ENCODE data around the gene NT5C2.
"Not testable (repeated sequence)": the region's sequence is repeated elsewhere in the genome, so short reads cannot be mapped to it uniquely, and the experiment has no call there.

NT5C2 gene

GRCh38 chr10:103171278-103171677 lies 21.8 kb downstream of the NT5C2 start:
- Histone ChIP-seq H3K4me1 (ENCODE audit: control insufficient read depth in 1 of 2, insufficient read depth in 2 of 2, low read length in 2 of 2) (no peaks in the 10 kb centered on the region), H3K27me3 (ENCODE audit: control insufficient read depth in 1 of 2, insufficient read depth in 2 of 2, low read length in 2 of 2) (no peaks in the 10 kb centered on the region), H3K9me3 (ENCODE audit: control insufficient read depth in 1 of 2, low read length in 2 of 2) (no peaks in the 10 kb centered on the region), H3K36me3 (ENCODE audit: control insufficient read depth in 1 of 2, insufficient read depth in 2 of 2, low read length in 2 of 2) (peaks cover 11 to 41% of the 10 kb centered on the region in 2 donors), H3K4me3 (ENCODE audit: low read depth in 1 of 2, low read length in 2 of 2) (no peak overlapping the region), H3K27ac (ENCODE audit: low read depth, low read length) (no peak overlapping the region), H3K9ac (ENCODE audit: low read depth in 1 of 2, low read length in 2 of 2) (no peak overlapping the region)

GRCh38 chr10:103168438-103168837 lies 24.6 kb downstream of the NT5C2 start:
- Histone ChIP-seq H3K9ac (ENCODE audit: low read depth in 1 of 2, low read length in 2 of 2) (no peak overlapping the region), H3K27ac (ENCODE audit: low read depth, low read length) (no peak overlapping the region), H3K36me3 (ENCODE audit: control insufficient read depth in 1 of 2, insufficient read depth in 2 of 2, low read length in 2 of 2) (peaks cover 8 to 27% of the 10 kb centered on the region in 2 donors), H3K4me1 (ENCODE audit: control insufficient read depth in 1 of 2, insufficient read depth in 2 of 2, low read length in 2 of 2) (no peaks in the 10 kb centered on the region), H3K4me3 (ENCODE audit: low read depth in 1 of 2, low read length in 2 of 2) (no peak overlapping the region), H3K9me3 (ENCODE audit: control insufficient read depth in 1 of 2, low read length in 2 of 2) (no peaks in the 10 kb centered on the region), H3K27me3 (ENCODE audit: control insufficient read depth in 1 of 2, insufficient read depth in 2 of 2, low read length in 2 of 2) (no peaks in the 10 kb centered on the region)

DNA sequence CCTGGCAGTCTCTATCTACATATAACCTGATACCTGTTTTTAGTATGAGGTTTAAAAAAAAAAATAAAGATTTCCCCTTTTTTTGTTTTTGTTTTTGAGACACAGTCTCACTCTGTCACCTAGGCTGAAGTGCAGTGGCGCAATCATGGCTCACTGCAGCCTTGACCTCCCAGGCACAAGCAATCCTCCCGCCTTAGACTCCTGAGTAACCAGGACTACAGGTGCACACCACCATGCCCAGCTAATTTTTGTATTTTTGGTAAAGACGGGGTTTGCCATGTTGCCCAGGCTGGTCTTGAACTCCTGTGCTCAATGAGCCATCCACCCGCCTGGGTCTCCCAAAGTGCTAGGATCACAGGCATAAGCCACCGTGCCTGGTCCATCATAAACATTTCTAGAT lies 25.5 kb downstream of the NT5C2 start:
- H3K27ac ChIP-seq (ENCODE audit: low read depth, low read length); H3K27me3 ChIP-seq (ENCODE audit: control insufficient read depth in 1 of 2, insufficient read depth in 2 of 2, low read length in 2 of 2); H3K9me3 ChIP-seq (ENCODE audit: control insufficient read depth in 1 of 2, low read length in 2 of 2); H3K9ac ChIP-seq (ENCODE audit: low read depth in 1 of 2, low read length in 2 of 2); H3K4me1 ChIP-seq (ENCODE audit: control insufficient read depth in 1 of 2, insufficient read depth in 2 of 2, low read length in 2 of 2); H3K4me3 ChIP-seq (ENCODE audit: low read depth in 1 of 2, low read length in 2 of 2): not testable (repeated sequence)
- peaks cover 3 to 19% of the 10 kb centered on the region in 2 donors for H3K36me3 ChIP-seq (ENCODE audit: control insufficient read depth in 1 of 2, insufficient read depth in 2 of 2, low read length in 2 of 2)

DNA sequence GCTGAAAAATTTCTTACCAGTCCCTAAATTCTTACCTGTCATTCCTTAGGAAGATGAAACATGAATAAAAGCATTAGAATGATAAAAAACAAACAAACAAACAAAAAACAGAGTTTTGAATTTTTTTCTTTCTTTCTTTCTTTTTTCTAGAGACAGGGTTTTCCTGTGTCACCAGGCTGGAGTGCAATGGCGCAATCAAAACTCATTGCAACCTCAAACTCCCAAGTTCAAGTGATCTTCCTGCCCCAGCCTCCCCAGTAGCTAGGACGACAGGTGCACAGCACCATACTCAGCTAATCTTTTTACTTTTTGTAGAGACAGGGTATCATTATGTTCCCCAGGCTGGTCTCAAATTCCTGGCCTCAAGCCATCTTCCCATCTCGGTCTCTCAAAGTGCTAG lies 26.5 kb downstream of the NT5C2 start:
- H3K9me3 ChIP-seq (ENCODE audit: control insufficient read depth in 1 of 2, low read length in 2 of 2) = no peaks in the 10 kb centered on the region
- H3K9ac ChIP-seq (ENCODE audit: low read depth in 1 of 2, low read length in 2 of 2) = no peak overlapping the region
- peaks cover 3 to 19% of the 10 kb centered on the region in 2 donors for H3K36me3 ChIP-seq (ENCODE audit: control insufficient read depth in 1 of 2, insufficient read depth in 2 of 2, low read length in 2 of 2)
- no peak overlapping the region for H3K27ac ChIP-seq (ENCODE audit: low read depth, low read length)
- H3K4me1 ChIP-seq (ENCODE audit: control insufficient read depth in 1 of 2, insufficient read depth in 2 of 2, low read length in 2 of 2) = no peaks in the 10 kb centered on the region
- no peaks in the 10 kb centered on the region for H3K27me3 ChIP-seq (ENCODE audit: control insufficient read depth in 1 of 2, insufficient read depth in 2 of 2, low read length in 2 of 2)
- H3K4me3 ChIP-seq (ENCODE audit: low read depth in 1 of 2, low read length in 2 of 2) = no peak overlapping the region

DNA sequence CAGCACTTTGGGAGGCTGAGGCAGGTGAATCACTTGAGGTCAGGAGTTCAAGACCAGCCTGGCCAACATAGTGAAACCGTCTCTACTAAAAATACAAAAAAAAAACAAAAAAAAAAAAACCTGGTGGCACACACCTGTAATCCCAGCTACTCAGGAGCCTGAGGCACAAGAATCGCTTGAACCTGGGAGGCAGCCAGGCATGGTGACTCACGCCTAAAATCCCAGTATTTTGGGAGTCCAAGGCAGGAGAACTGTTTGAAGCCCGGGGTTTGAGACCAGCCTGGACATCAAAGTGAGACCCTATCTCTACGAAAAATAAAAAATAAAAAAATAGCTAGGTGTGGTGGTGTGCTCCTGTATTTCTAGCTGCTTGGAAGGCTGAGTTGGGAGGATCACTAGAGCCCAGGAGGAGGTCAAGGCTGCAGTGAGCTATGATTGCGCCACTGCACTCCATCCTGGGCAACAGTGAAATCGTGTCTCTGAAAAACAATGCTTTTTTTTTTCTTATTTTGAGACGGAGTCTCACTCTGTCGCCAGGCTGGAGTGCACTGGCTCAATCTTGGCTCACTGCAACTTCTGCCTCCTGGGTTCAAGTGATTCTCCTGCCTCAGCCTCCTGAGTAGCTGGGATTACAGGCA lies 29.2 kb downstream of the NT5C2 start:
- not testable (repeated sequence) for H3K27ac ChIP-seq (ENCODE audit: low read depth, low read length); H3K4me1 ChIP-seq (ENCODE audit: control insufficient read depth in 1 of 2, insufficient read depth in 2 of 2, low read length in 2 of 2); H3K9me3 ChIP-seq (ENCODE audit: control insufficient read depth in 1 of 2, low read length in 2 of 2); H3K36me3 ChIP-seq (ENCODE audit: control insufficient read depth in 1 of 2, insufficient read depth in 2 of 2, low read length in 2 of 2); H3K9ac ChIP-seq (ENCODE audit: low read depth in 1 of 2, low read length in 2 of 2); H3K4me3 ChIP-seq (ENCODE audit: low read depth in 1 of 2, low read length in 2 of 2); H3K27me3 ChIP-seq (ENCODE audit: control insufficient read depth in 1 of 2, insufficient read depth in 2 of 2, low read length in 2 of 2)

DNA sequence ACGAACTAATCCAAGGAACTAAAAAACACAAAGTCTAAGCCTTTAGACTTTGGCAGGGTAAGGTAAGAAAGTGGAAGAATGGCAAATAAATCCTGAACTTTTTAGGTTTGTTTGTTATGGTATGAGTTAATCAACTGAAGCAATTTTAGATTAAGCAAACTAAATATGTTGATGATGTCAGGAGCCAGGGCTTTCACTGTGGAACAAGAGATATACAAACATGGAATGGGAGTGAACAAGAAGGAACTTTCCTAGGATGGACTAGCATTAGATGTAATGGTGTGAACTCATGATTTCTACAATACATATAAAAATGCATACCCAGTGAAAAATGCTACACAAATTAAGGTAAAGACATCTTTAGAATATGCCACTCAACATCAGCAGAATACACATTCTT lies 35.8 kb downstream of the NT5C2 start:
- H3K27ac ChIP-seq (ENCODE audit: low read depth, low read length) = no peak overlapping the region
- H3K36me3 ChIP-seq (ENCODE audit: control insufficient read depth in 1 of 2, insufficient read depth in 2 of 2, low read length in 2 of 2) = no peaks in the 10 kb centered on the region
- no peaks in the 10 kb centered on the region for H3K27me3 ChIP-seq (ENCODE audit: control insufficient read depth in 1 of 2, insufficient read depth in 2 of 2, low read length in 2 of 2)
- H3K9me3 ChIP-seq (ENCODE audit: control insufficient read depth in 1 of 2, low read length in 2 of 2) = no peaks in the 10 kb centered on the region
- no peak overlapping the region for H3K9ac ChIP-seq (ENCODE audit: low read depth in 1 of 2, low read length in 2 of 2)
- no peak overlapping the region for H3K4me3 ChIP-seq (ENCODE audit: low read depth in 1 of 2, low read length in 2 of 2)
- H3K4me1 ChIP-seq (ENCODE audit: control insufficient read depth in 1 of 2, insufficient read depth in 2 of 2, low read length in 2 of 2) = peaks cover 0 to 10% of the 10 kb centered on the region in 2 donors

GRCh38 chr10:103155471-103156085 lies 37.5 kb downstream of the NT5C2 start:
- Histone ChIP-seq H3K9ac (ENCODE audit: low read depth in 1 of 2, low read length in 2 of 2) (no peak overlapping the region), H3K27ac (ENCODE audit: low read depth, low read length) (no peak overlapping the region), H3K36me3 (ENCODE audit: control insufficient read depth in 1 of 2, insufficient read depth in 2 of 2, low read length in 2 of 2) (no peaks in the 10 kb centered on the region), H3K4me1 (ENCODE audit: control insufficient read depth in 1 of 2, insufficient read depth in 2 of 2, low read length in 2 of 2) (peaks cover 0 to 10% of the 10 kb centered on the region in 2 donors), H3K9me3 (ENCODE audit: control insufficient read depth in 1 of 2, low read length in 2 of 2) (no peaks in the 10 kb centered on the region), H3K4me3 (ENCODE audit: low read depth in 1 of 2, low read length in 2 of 2) (no peak overlapping the region), H3K27me3 (ENCODE audit: control insufficient read depth in 1 of 2, insufficient read depth in 2 of 2, low read length in 2 of 2) (no peaks in the 10 kb centered on the region)

DNA sequence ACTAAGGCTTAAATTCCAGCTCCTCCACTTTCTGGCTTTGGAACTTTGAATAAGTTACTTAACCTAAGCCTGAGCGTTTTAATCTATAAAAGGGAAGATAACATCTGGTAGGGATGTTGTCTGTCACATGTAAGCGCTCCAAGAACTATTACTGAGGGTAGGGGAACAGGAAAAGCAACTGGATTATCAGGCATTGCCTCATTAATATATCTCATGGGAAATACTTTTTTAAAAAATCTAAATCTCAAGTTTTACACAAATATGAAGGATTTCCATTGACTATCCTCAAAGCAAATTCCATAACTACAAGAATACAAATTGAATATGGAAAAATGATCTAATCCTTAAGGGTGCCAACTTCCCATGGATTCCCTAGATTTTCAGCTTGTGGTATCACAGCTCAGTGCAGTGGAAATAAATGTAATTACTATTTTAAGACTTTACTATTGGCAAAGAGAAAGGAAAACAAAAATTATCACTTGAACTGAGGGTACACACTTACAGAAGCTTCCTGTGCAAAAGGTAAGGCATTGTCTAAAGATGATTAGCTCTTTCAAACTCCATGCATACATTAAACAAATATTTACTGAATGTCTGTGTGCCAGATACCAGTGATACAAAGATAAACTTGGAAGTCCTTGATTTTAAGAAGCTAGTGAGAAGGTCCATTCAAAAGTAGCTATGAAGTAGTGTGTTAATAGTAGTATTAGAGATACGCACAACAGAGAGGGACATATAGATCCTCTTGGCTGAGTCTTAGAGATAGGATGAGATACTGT lies 38.4 kb downstream of the NT5C2 start:
- Histone ChIP-seq H3K4me1 (ENCODE audit: control insufficient read depth in 1 of 2, insufficient read depth in 2 of 2, low read length in 2 of 2) (peaks cover 0 to 10% of the 10 kb centered on the region in 2 donors), H3K27ac (ENCODE audit: low read depth, low read length) (no peak overlapping the region), H3K4me3 (ENCODE audit: low read depth in 1 of 2, low read length in 2 of 2) (no peak overlapping the region), H3K27me3 (ENCODE audit: control insufficient read depth in 1 of 2, insufficient read depth in 2 of 2, low read length in 2 of 2) (no peaks in the 10 kb centered on the region), H3K9ac (ENCODE audit: low read depth in 1 of 2, low read length in 2 of 2) (no peak overlapping the region), H3K36me3 (ENCODE audit: control insufficient read depth in 1 of 2, insufficient read depth in 2 of 2, low read length in 2 of 2) (no peaks in the 10 kb centered on the region), H3K9me3 (ENCODE audit: control insufficient read depth in 1 of 2, low read length in 2 of 2) (no peaks in the 10 kb centered on the region)

DNA sequence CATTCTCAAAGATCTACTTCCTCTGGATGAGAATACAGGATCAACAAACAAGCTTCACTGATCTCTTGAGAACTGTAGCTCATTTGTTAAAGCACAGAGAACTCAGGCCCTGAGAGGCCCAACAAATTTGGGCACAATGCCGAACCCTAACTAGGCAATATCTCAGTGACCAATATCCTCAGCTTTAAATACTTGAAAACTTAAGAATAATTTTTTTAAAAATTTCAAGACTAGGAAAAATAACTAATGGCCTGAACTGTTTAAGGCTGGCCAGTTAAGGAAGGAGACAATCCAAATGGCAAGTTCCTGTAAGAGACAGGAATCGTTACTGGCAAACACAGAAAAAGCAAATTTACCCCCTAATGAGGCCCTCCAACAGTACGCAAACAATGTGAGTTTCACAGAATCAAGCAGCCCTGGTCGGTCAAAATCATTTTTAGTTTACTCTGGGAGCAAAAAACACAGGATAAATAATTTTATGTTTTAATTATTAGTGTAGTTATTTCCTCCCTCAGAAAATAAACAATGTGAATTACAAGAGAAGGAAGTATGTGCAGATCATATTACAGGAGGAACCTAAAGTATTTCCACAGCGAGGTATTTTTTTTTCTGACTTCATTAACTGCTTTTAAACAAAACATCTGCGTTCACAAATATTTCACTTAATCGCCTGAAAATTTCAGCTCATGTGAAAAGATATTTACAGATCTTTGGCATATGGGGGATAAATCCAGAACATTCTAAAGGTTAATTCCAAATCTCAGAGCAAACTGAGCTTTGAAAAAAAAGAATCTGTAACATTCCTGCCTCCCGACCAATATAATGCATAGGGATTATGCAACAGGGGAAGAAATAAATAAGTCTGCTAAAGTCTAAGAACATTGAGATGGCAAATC lies 39.5 kb downstream of the NT5C2 start:
- Histone ChIP-seq H3K9me3 (ENCODE audit: control insufficient read depth in 1 of 2, low read length in 2 of 2) (no peaks in the 10 kb centered on the region), H3K4me1 (ENCODE audit: control insufficient read depth in 1 of 2, insufficient read depth in 2 of 2, low read length in 2 of 2) (peaks cover 0 to 10% of the 10 kb centered on the region in 2 donors), H3K36me3 (ENCODE audit: control insufficient read depth in 1 of 2, insufficient read depth in 2 of 2, low read length in 2 of 2) (no peaks in the 10 kb centered on the region), H3K27me3 (ENCODE audit: control insufficient read depth in 1 of 2, insufficient read depth in 2 of 2, low read length in 2 of 2) (no peaks in the 10 kb centered on the region), H3K27ac (ENCODE audit: low read depth, low read length) (no peak overlapping the region), H3K4me3 (ENCODE audit: low read depth in 1 of 2, low read length in 2 of 2) (no peak overlapping the region), H3K9ac (ENCODE audit: low read depth in 1 of 2, low read length in 2 of 2) (no peak overlapping the region)
